Activated naive CD4-positive, alpha-beta T cell (primary cell): ENCODE measurements around the gene COPA.
A peak's percentile ranks its signal among the peaks of the same experiment; 100 is the strongest.
"Not testable (repeated sequence)": the region's sequence is repeated elsewhere in the genome, so short reads cannot be mapped to it uniquely, and the experiment has no call there.

ENCODE experiments used
- DNase-seq, 4 experiments: peaks; one replicate each; lab custom pipeline; 2025; lab: John Stamatoyannopoulos, UW

COPA gene

DNA sequence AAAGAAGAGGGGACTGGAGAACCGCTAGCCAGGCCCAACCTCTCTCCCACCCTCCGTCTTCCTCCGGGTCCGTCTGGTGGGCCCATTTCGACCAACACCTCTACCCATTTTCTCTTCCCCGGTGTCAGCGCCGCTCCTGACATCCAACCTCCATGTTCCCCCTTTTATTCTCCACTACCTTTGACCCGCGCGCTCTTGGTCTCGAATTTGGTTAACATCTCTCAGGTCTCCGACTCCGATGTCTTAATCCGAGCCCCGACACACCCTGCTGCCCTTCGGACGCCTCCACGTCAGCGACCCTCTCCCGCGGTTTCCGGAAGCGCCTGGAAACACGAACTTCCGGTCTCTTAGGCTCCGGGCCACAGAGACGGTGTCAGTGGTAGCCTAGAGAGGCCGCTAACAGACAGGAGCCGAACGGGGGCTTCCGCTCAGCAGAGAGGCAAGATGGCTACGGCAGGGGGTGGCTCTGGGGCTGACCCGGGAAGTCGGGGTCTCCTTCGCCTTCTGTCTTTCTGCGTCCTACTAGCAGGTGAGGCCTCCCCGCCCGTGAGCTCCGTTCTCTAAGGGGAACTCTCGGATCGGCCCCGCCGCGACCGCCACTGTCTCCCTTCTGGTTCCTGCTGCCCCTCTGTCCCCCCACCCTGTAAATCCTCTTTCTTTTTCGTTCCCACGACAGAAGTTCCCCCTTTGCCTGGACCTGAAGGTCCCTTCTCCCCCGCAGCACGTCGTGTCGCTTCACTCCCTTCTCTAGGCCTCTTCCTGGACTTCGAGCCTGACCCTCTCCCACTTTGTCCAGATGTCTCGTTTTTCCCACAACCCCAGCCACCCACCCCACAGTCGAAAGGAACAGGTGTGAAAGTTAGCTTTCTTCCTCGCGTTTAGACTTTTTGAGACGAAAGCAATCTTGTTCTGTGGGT, at the start of gene COPA, which contains the start of gene NCSTN:
Gene COPA, minus strand, starts transcription at position 298 of the 917 bp plus-strand sequence. Its CDS starts 80 bp downstream, at position 218.
Gene NCSTN, plus strand, starts transcription at position 431 of the 917 bp plus-strand sequence. Its CDS starts 14 bp downstream, at position 445.
- DNase-seq: peak; percentile 69 to 81 (median 76)

DNA sequence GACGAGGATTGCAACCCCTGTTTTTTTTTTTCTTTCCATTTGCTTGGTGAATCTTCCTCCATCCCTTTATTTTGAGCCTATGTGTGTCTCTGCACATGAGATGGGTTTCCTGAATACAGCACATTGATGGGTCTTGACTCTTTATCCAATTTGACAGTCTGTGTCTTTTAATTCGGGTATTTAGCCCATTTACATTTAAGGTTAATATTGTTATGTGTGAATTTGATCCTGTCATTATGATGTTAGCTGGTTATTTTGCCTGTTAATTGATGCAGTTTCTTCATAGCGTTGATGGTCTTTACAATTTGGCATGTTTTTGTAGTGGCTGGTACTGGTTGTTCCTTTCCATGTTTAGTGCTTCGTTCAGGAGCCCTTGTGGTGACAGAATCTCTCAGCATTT, 45.4 kb upstream of the COPA start:
- not testable (repeated sequence) for DNase-seq

DNA sequence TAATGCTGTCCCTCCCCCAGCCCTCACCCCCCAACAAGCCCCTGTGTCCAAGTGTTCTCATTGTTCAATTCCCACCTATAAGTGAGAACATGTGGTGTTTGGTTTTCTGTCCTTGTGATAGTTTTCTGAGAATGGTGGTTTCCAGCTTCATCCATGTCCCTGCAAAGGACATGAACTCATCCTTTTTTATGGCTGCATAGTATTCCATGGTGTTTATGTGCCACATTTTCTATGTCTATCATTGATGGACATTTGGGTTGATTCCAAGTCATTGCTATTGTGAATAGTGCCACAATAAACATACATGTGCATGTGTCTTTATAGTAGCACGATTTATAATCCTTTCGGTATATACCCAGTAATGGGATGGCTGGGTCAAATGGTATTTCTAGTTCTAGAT, 41.8 kb upstream of the COPA start:
- DNase-seq: not testable (repeated sequence)

DNA sequence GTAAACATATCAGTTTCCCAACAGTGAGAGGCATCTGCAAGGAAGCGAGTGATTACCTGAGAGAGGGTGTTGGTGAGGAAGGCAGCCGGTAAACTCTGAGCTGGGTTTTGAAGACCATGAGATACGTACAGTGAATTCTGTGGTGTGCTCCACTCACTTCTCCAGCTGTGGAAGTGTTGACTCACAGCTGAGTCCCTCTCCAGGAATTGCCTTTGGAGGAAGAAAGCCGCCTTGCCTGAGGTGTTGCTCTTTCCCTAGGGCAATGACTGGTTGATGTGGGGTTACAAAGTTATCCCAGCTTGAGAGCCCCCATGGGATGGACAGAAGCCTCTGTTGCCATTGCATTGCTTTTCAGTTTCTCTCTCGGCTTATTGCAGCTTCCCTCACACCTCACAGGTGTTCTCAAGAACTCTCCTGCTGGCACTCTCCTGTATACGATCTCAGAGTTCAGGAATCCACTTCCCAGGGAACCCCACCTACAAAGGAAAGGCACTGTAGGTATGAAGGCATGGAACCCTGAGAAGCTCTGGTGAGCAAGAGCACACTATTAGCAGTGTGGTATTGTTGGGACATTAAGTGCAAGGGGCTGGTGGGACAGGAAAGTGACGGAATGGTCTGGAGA, 34.6 kb upstream of the COPA start:
- DNase-seq: no peak

- DNase-seq: no peak
These were observed 33.6 kb upstream of the COPA start for GRCh38 chr1:160376525-160377131.

DNA sequence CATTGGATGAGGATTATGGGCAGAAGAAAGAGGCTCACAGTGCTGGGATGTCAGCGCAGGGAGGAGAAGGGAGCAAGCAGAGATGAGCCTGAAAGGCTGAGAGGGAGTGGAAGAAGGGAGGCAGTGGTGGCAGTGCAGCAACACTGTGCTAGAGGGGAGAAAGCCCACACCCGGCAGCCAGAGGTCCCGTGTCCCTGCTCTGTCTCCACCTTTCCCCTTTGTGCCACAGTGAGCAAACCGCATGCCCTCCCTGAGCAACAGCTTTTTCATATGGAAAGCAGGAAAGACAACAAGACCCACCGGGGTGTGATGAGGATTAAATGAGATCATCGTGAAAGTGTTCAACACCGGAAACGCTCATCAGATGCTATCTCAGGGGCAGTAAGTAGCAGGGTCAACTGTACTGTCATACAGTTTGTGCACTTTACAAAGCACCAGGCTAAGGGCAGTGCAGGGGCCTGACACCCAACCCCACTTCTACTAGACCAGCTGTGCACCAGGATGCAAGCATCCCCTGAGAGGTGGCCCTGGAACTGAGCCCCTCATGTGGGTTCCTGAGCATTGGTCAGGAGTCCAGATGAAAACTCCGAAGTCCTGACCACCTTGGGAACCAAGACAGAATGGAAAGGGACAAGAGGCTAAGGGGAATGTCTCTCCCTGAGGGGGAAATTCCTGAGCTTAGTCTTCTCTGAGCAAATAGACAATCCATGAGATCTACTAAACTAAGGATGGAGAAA, 32.9 kb upstream of the COPA start:
- no peak for DNase-seq

DNA sequence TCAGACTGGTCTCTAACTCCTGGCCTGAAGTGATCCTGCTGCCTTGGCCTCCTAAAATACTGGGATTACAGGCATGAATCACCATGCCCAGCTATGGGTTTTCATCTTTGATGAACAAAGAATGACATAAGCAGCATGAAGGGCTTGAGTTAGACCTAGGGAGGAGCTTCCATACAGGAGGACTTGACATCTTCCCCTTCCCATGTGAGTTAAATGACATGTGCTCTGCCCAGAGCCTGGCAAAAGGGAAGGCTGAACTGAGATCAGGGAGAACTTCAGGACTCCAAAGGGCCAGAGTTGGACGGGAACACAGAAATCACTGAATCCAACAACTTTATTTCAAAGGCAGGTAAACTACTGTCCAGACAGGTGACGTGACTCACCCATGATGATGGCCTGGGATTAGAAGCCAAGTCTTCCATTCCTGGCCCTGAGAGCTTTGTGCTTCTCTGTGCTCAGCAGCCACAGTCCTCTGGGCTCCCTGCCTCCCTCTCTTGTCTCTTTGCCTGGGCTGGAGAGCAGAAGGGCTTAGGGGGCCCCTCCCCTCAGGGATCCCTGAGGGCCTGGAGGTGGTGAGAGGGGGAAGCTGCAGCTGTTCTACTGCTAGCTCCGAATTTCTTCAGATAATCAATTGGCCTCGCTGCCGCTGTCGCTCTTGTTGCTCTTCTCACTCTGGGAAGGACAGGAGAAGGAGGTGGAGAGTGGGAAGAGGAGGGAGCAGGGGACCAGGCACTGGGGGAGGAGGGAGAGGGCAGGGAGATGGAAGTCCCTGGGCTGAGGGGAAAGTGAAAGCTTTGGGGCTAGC, 31.5 kb upstream of the COPA start:
- no peak for DNase-seq

DNA sequence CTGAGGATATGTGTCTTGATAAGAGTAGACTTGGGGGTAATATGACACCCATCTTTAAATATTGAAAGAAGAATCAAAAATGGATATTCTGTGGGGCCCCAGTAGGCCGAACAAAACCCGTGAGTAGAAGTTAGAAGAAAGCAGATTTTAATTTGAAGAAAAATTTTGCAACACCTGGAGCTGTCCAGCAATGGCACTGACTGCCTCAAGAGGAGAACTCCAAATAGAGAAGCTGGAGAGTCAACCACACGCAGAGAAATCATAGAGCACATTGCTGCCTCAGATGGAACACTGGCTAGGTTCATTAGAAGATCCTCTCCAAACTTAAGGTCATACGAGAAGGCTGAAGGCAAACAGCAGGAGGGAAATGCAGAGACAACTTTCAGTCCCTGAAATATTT, 30.6 kb upstream of the COPA start:
- no peak for DNase-seq

- no peak for DNase-seq
These were observed 28.7 kb upstream of the COPA start for GRCh38 chr1:160371756-160372155.

DNA sequence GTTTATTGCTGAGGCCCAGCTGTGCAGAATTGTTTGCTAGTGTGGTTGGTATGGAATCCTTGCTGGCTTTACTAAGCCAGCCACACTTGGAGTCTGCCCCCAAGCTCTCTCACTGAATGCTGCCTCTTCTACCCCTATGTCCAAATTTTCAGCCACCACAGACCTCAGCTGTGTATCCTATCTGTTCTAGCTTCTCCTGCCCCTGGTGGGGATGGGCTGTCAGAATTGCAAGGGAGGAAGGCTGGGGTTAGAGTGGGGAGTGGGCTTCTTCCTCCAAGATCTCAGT, 28.2 kb upstream of the COPA start:
- DNase-seq: no peak

- DNase-seq: no peak
These were observed 27.7 kb upstream of the COPA start for GRCh38 chr1:160370561-160371345.

DNA sequence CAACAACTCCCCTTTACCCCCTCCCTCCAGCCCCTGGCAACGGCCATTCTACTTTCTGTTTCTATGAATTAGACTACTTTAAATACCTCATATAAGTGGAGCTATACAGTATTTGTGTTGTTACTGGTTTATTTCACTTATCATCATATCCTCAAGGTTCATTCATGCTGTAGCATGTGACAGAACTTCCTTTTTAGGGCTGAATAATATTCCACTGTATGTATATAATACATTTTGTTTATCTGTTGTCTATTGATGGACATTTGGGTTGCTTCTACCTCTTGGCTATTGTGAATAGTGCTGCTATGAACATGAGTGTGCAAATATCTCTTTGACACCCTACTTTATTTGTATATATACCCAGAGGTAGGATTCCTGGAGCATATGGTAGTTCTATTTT, 26.0 kb upstream of the COPA start:
- DNase-seq: no peak

DNA sequence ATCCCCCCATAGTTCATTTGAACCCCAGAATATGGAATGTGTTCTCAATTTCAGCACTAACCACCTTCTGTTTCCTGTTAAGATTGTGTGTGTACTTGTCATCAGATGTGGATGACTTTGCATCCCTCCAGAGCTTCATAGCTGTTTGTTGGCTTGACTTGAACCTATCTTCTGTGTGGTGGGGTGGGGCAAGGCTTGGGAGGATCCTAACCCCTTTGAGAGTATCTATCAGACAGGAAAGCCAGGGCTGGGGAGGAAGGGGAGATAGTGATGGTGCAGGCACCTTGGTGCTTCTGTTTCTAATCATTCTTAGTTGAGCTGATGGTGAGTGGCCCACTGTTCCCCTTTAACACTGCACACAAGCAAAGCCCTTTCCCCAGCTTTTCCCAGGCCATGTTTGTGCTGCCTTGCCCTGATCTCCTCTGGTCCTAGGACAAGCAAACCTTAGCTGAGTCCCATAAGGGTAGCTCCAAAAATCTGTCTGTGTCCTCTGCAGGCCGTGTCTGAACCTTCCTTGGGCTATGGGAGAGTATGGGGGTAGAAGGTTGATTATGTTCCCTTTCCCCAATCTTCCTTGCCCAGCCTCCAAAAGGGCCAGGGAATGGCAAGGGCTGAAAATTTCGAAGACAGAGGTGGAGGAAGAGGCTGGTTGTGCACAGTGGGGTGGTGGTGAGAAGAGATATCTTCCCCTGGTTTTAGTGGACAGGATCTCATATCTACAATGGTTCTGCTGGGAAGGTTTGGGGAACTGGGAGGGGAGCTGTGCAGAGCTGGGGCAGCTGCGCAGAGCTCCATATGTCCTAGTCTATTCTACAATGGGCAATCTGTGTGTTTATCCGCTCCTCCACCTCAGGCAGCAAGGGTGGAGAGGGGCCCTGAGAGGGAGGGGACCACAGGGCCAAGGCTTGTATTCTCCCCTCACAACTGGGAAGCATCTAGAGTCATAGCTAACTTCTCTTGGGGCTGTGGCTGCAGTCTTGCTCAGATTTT, 25.2 kb upstream of the COPA start:
- no peak for DNase-seq

GRCh38 chr1:160367516-160367900, 24.5 kb upstream of the COPA start:
- no peak for DNase-seq

DNA sequence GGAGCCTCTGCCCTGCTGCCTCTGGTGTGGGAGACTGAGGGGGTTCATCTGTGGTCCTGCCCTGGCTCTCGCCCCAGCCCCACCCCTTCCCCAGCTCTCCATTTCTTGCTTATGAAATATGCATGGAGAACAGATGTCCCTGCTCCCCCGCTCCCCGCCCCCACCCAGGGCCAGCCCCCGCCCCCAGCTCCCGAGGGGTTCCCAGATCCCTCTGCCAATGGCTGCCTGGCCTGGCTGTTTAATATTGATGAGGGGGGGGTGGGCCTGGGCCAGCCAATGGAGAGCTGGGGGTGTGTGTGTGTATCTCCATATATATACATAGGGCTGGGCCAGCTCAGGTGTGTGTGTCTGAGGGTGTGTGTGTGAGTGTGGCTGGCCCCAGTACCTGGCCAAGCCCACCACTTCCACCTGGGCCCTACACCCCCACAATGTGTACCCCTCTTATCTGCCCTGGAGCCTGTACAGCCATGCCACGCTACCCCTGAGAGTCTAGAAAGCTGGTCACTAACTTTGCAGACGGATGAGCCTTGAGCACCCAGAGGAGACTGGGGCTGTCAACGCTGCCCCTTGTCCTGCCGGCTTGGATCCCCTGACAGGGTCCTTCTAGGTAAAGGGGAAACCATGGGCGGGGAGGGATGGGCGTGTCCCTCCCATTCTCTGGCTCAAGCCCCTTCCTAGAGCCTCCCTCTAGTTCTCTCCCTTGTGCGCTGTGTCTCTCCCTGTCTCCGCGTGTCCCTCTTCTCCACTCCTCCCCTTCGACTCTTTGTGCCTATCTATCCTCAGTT, 23.9 kb upstream of the COPA start, which contains the start of gene NHLH1:
Gene NHLH1, plus strand, starts transcription at position 341 of the 785 bp plus-strand sequence. CDS start 3,661 bp downstream, outside the sequence.
- no peak for DNase-seq

- no peak for DNase-seq
These were observed 22.3 kb upstream of the COPA start for GRCh38 chr1:160365325-160365724.

DNA sequence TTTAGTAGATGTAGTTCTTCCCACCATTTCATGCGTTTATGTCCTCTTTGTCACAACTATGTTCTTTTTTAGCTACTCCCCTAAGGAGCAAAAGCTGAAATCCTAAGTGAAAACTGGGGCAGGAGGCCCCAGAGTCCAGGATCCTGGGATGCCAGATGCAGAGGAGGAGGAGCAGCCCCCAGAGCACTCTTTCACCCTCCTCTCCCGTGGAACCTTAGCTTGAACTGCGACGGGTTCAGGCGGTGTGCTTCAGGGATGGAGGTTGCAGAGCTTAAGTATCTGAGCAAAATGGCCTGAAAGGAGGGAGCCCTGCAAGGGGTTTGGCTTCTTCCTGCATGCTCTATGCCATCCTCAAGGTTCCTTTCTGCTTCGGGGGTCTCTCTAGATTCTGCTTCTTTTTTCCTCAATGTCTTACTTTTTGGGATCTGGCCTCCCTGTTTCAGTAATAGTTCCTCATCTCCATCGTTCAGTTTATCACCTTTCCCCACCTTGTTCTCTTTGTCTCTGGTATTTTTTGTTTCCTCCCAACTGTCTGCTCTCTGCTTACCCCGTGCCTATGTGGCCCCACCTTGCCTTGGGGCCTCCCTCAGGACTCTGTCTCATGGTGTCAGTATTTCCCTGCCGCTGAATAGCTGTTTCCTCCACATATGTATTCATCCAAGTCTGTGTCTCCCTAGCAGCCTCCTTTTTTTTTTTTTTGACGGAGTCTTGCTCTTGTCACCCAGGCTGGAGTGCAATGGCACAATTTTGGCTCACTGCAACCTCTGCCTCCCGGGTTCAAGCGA, 21.1 kb upstream of the COPA start:
- DNase-seq: no peak

DNA sequence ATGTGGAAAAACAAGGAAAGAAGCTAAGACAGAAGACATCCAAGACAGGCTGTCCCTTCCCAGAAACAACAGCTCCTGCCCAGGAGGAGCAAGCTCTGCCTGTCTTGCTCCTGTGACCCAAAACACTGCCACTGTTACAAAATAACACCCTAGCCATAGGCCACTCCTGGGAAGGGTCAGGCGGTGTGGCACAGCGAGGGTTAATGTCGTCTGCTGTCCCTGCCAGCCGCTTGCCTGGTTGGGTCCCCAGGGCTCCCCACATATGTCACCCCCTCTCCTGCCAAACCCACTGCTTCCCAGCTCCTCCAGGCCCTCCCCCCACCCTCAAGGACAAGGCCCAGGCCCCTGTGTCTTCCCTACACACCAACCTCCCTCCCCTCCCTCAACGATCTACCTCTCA, 20.0 kb upstream of the COPA start:
- no peak for DNase-seq
